Measurements from ENCODE around the gene VEZT. TPM values are rescaled to one million over a fixed set of nuclear protein-coding genes. Genes with fewer than 3 reads are reported as not detected.
"Not testable (repeated sequence)": the region's sequence is repeated elsewhere in the genome, so short reads cannot be mapped to it uniquely, and the experiment has no call there.

The VEZT gene
- total RNA-seq, 1 donor from 2014 or later = 107 TPM

GRCh38 chr12:95237315-95237714 lies 19.7 kb downstream of the VEZT start:
- TF ChIP-seq CTCF (IDR thresholded peaks at IDR 0.05; ENCODE audit: unreplicated experiment) = no peak
- H3K4me1 Mint-ChIP-seq = peaks cover 2% of the 10 kb centered on the region
- H3K9me3 Mint-ChIP-seq = no peaks in the 10 kb centered on the region
- no peaks in the 10 kb centered on the region for H3K27me3 Mint-ChIP-seq (ENCODE audit: low read depth)
- peaks cover 29% of the 10 kb centered on the region for H3K36me3 Mint-ChIP-seq
- peak overlapping the region; percentile 0 for H3K27ac Mint-ChIP-seq
- DNase-seq (ENCODE audit: low spot score in 2 of 2, unreplicated experiment in 2 of 2) = no peak
- no peak overlapping the region for H3K4me3 Mint-ChIP-seq

GRCh38 chr12:95238150-95238549 lies 20.5 kb downstream of the VEZT start:
- H3K9me3 Mint-ChIP-seq = no peaks in the 10 kb centered on the region
- peaks cover 27% of the 10 kb centered on the region for H3K36me3 Mint-ChIP-seq
- H3K27me3 Mint-ChIP-seq (ENCODE audit: low read depth) = no peaks in the 10 kb centered on the region
- no peak overlapping the region for H3K4me3 Mint-ChIP-seq
- DNase-seq (ENCODE audit: low spot score in 2 of 2, unreplicated experiment in 2 of 2) = no peak
- H3K4me1 Mint-ChIP-seq = no peaks in the 10 kb centered on the region
- no peak for TF ChIP-seq CTCF (IDR thresholded peaks at IDR 0.05; ENCODE audit: unreplicated experiment)
- H3K27ac Mint-ChIP-seq = no peak overlapping the region

DNA sequence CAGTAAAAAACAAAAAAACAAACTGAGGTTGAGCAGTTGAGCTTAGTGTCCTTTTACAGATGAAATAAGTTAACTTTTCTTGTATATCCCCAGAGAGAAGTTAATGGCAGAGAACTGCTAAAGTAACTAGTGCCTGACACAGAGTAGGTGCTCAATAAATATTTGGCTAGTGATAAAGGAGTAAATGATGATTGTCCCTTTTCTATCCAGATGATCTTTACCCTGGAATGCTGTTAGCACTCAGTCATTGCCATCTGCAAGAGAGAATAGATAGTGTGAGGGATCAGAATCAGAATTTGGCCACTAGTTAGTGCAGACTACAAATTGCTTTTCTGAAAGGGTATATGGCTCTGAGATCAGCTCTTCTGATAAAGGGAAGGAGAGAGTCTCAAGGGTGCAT lies 21.6 kb downstream of the VEZT start:
- TF ChIP-seq CTCF (IDR thresholded peaks at IDR 0.05; ENCODE audit: unreplicated experiment) = no peak
- Mint-ChIP-seq H3K27ac (peak overlapping the region; percentile 43), H3K9me3 (no peaks in the 10 kb centered on the region), H3K27me3 (ENCODE audit: low read depth) (no peaks in the 10 kb centered on the region), H3K4me1 (no peaks in the 10 kb centered on the region), H3K4me3 (no peak overlapping the region), H3K36me3 (peaks cover 33% of the 10 kb centered on the region)
- no peak for DNase-seq (ENCODE audit: low spot score in 2 of 2, unreplicated experiment in 2 of 2)

GRCh38 chr12:95239835-95240234 lies 22.2 kb downstream of the VEZT start:
- H3K4me3 Mint-ChIP-seq; DNase-seq (ENCODE audit: low spot score in 2 of 2, unreplicated experiment in 2 of 2); H3K4me1 Mint-ChIP-seq; H3K27ac Mint-ChIP-seq; H3K27me3 Mint-ChIP-seq (ENCODE audit: low read depth); H3K9me3 Mint-ChIP-seq: not testable (repeated sequence)
- H3K36me3 Mint-ChIP-seq = peaks cover 33% of the 10 kb centered on the region

- no peaks in the 10 kb centered on the region for H3K9me3 Mint-ChIP-seq
- no peak for TF ChIP-seq CTCF (IDR thresholded peaks at IDR 0.05; ENCODE audit: unreplicated experiment)
- DNase-seq (ENCODE audit: low spot score in 2 of 2, unreplicated experiment in 2 of 2) = no peak
- H3K27ac Mint-ChIP-seq = no peak overlapping the region
- no peak overlapping the region for H3K4me3 Mint-ChIP-seq
- H3K27me3 Mint-ChIP-seq (ENCODE audit: low read depth) = no peaks in the 10 kb centered on the region
- no peaks in the 10 kb centered on the region for H3K4me1 Mint-ChIP-seq
- H3K36me3 Mint-ChIP-seq = peaks cover 33% of the 10 kb centered on the region
Observed at GRCh38 chr12:95240556-95240955, 22.9 kb downstream of the VEZT start.

DNA sequence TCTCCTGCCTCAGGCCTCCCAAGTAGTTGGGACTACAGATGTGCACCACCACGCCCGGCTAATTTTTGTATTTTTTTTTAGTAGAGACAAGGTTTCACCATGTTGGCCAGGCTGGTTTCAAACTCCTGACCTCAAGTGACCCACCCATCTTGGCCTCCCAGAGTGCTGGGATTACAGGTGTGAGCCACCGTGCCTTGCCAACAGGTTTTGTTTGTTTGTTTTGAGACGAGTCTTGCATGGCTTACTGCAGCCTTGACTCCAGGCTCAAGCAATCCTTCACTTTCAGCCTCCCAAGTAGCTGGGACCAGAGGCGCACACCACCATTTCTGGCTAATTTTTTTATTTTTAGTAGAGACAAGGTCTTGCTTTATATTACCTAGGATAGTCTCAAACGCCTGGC lies 23.5 kb downstream of the VEZT start:
- H3K27me3 Mint-ChIP-seq (ENCODE audit: low read depth); DNase-seq (ENCODE audit: low spot score in 2 of 2, unreplicated experiment in 2 of 2); H3K4me3 Mint-ChIP-seq; H3K9me3 Mint-ChIP-seq; H3K4me1 Mint-ChIP-seq; H3K27ac Mint-ChIP-seq: not testable (repeated sequence)
- H3K36me3 Mint-ChIP-seq = peaks cover 32% of the 10 kb centered on the region
